22Rv1 (cell line): ENCODE results near the gene KCNK13.

Experiments
- CTCF ChIP-seq: fragments of 450-650 bp; IDR thresholded peaks from 2 replicates; pipeline ENCODE4 v1.5.1; 2017; ENCODE audit warnings: mild to moderate bottlenecking
- ZFX ChIP-seq: fragments of 450-650 bp; IDR thresholded peaks from 2 replicates; pipeline ENCODE4 v1.6.1; 2017; ENCODE audit warnings: antibody characterized with exemption, borderline replicate concordance

- no peak for TF ChIP-seq CTCF
- TF ChIP-seq ZFX: no peak
Measured at GRCh38 chr14:90177539-90178189, 115.9 kb downstream of the KCNK13 start.
